Activated CD4-positive, alpha-beta T cell treated with anti-CD3 and anti-CD28 coated beads, Interleukin-2, Interleukin-6, amounts not matched to agents 100 ng/mL and 50 ng/mL, durations not matched to agents 16 hours and 8 hours (primary cell): Measurements from ENCODE around the gene KCNK17.
A peak's percentile ranks its signal among the peaks of the same experiment; 100 is the strongest.

Experiments used
- DNase-seq: peaks from one replicate; pipeline ENCODE4 v3.0.0-alpha.2; 2020

KCNK17 gene

DNA sequence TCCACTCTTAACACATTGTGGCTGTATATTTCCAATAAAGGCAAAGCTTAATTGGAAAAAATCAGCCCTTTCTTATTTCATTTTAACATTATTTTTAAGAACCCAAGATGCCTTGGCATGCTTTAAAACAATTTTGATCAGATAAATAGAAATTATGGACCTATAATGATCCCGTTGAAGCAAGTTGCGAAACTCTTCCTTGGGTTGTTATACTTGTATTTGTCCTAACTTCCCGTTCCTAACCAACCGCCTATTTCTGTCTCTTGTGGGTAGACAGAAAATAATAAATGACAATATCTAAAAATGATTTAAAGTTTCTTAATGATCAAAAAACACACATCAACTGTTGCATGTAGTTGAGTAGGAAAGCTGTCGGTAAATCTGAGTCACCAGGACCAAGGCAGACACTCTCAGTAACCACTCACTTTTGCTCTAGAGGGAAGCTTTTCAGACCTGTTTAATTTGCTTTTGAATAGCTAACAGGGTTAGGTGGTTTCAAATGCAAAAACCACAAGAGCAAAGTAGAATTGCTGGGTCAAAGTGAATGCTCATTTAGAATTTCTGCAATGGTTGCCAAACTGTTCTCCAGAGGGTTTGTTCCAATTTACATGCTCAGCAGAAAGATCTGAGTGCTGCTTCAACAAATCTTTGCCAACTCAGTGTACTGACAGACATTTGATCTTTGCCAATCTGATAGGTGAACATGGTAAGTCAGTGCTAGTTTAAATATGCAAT is 50.7 kb downstream of the KCNK17 start:
- peak; percentile 41 for DNase-seq

DNA sequence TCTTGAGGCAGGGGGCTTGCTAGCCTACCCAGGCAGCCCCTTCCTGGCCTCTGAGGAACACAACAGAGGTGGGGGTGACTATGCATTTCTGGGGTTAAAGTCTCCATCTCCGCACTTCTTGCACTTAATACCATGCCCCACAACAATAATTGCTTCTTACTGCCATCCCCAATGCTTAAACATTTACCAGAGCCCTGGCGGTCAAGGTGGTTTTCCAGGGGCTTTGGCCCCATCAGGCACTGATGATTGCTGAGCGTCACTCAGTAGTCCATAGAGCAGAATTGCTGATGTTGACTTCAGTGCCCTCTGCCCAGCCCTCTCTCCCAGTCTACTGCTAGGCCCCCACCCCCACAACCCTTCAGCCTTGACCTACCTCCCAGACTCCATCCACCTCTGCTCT is 52.5 kb downstream of the KCNK17 start:
- DNase-seq, result no peak

DNA sequence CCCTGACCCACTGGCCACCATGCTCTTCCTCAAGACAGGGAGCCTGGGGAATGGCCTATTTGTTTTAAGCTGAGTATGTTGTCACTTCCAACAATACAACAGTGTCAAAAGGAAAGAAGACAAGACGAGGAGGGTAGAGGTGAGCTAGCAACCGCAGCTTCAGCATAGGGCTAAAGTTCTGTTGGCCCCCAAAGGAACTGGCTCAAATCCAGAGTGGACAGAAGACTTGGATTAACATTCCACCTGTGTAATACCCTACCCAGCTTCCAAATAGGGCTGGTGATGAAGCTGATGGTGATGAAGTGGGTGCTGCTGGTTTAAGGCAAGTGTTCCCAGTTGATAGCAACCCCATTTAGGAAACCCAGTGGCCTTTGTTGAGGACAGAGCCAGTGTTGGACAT is 53.3 kb downstream of the KCNK17 start:
- DNase-seq, result no peak

DNA sequence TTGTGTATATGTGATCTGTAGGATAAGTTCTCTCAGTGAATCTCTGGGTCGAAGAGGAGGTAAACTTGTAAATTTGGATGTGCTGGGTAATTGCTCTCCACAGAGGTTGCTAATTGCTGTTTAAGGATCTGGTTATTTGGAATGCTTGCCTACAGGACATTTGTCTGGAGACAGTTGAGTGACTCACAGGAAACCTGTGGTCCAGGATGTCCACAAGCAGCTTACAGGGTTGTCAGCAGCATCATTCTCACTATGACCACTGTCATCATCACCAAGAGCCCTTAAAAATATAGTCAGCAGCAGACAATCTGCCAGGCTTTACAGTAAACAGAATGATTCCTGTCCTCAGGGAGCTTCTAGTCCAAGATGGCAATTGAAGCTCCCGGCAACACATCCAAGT is 53.8 kb downstream of the KCNK17 start:
- no peak for DNase-seq

DNA sequence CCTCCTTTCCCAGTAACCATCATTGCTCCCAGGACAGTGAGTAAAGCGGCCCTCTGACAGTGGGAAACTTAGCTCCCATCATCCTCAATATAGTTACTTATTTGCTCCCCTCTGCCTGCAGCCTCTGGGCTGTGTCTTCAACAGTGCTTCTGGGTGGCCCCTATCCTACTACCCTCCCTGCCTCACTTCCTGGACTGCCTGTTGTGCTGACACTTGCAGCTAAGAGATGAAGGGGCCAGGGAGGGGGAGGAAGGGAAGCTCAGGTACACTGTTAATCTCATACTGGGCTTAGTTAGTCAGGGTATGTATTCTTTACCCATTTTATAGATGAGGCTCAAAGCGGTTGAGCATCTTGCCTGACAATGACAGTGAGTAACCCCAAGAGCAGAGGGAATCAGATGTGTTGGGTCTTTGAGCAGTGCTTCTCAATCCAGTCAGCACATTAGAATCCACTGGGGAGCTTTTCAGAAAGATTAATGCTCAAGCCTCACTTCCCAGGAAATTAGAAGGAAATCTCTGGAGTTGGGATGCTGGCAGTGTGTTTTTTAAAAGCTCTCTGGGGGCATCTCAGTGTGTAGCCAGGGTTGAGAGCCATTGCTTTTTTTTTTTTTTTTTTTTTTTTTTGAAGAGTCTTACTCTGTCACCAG is 57.8 kb downstream of the KCNK17 start:
- DNase-seq, result no peak

DNA sequence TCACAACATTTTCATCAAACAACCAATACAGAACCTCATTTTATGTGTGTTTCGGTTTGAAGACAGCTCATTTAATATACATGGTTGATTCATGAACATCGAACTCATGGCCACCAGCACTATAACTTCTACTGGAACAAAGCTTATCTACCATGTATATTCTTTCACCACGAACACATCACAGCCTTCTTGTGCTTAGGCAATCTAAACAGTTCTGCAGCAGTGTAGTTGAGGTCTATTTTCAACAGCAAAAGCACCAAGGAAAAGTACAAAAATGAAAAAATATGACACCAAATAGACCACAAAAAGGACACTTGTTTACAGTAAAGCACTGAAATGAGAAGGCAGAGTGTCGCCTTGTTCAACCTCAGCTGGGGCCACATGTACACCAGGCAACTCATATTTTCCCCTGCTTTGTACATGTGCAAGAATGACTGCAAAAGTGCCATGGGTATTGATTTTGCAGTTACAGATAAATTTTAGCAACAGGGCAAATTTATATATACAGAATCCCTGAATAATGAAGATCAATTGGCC is 59.2 kb downstream of the KCNK17 start:
- peak; percentile 13 for DNase-seq

DNA sequence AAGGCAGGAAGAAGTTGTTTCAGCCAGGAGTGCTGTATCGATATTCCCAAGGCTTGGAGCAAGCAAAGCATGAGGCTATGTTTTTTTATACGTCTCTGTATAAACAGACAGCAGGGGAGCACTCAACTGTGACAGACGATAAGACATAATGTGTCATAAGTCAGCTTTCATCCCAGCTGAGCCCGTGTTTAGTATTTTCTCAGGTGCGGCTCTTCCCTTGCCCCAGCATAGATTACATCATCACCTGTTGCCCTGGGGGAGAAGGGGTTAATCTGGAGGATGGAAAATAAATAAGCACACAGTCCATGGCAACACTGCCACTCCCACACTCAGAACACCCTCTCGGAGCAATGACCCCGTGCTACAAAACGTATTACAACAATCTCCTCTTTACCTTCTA is 62.8 kb downstream of the KCNK17 start:
- no peak for DNase-seq

DNA sequence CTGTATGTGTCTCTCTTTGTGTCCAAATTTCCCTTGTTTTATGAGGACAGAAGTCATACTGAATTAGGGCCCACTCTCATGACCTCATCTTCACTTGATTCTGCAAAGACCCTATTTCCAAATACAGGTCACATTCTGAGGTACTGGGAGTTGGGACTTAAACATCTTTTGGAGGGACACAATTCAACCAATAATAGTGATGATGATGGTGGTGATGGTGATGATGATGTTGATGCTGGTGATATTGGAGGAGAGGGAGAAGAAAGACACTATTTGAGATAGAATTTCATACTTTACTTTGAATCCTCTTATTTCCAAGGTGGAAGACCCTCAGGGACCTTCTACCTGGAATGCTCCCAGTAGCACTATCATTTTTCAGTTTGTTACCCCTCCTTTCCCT is 63.7 kb downstream of the KCNK17 start:
- no peak for DNase-seq

DNA sequence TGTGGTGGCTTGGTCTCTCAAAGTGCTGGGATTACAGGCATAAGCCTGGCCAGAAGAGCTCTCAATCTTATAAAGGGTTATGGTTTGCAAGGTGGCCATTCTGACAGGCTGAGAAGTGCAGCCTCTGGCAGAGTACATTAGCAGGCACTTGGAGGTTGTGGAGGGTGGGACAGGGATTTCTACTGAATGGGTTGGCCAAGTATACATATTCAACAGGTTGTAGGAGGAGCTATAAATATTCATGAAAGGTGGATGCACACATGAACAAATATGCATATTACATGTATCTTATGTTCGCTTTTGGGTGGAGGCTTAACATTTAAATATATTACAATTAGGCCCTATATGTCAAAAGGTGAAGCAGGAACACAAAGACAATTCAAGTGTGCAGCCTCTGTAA is 64.9 kb downstream of the KCNK17 start:
- DNase-seq, result no peak
